ENCODE results near the gene IFNK.

IFNK gene

DNA sequence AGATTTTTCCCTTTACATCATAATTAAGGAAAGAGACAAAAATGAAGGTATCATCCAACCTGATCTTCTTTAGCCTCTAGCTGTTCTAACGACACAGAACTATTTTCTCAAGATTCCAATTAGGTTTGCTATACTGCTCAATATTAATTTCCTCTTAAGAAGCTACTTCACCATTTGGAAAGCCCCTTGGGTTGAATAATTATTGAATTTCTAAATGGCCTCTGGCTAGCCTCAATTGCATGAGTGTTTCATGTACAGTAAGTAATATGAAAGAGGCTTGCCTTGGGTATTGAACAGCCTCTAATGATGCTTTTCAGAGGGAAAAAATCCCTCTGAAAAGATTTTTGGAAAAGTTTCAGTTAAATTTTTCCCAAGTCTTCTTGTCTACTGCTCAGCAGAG is 9.2 kb downstream of the IFNK start:
- H3K4me3 ChIP-seq (ENCODE audit: low read depth, low read length), result no peak overlapping the region
- ChIA-PET CTCF (interaction anchor here (0.9 to 6.5 kb wide), 4 partner anchors 8 to 201 kb away, joined by 3 to 89 read pairs (median 32); no protein-coding TSS in a partner anchor), POLR2A (interaction anchor here (1.0 kb wide), 1 partner anchor 8 kb away, joined by 3 read pairs; no protein-coding TSS in a partner anchor)
- no peak for DNase-seq (ENCODE audit: low read depth, low spot score)
- no peak for TF ChIP-seq CTCF (IDR thresholded peaks at IDR 0.05; ENCODE audit: insufficient read depth, low read length, missing control alignments)

DNA sequence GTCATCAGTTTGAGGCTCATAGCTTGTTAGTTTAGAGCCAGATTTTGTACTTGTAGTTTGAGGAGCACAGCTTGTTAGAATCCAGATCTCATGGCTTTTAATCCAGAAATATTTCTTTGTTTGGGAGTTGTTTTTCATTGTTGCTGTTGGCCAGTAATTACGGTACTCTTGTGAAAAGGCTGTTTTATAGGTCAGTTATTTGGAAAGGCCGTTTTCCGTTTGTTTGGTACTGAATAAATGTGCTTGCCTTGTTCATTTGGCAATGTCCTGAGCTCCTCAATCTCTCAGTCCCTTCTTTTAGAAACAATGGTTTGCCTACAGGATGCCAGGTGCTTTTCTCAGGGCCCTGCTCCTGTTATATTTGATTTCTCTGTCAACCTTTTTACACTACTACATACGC is 10.0 kb downstream of the IFNK start:
- H3K4me3 ChIP-seq (ENCODE audit: low read depth, low read length), result no peak overlapping the region
- TF ChIP-seq CTCF (IDR thresholded peaks at IDR 0.05; ENCODE audit: insufficient read depth, low read length, missing control alignments), result no peak
- CTCF ChIA-PET, result interaction anchor here (5.8 to 6.5 kb wide), 2 partner anchors 13 to 201 kb away, joined by 55 to 89 read pairs; no protein-coding TSS in a partner anchor
- POLR2A ChIA-PET, result interaction anchor here (1.0 kb wide), 1 partner anchor 9 kb away, joined by 3 read pairs; no protein-coding TSS in a partner anchor
- DNase-seq (ENCODE audit: low read depth, low spot score), result no peak

GRCh38 chr9:27534658-27535209 is 10.6 kb downstream of the IFNK start:
- CTCF ChIA-PET, result interaction anchor here (2.0 to 6.5 kb wide), 4 partner anchors 13 to 202 kb away, joined by 5 to 89 read pairs (median 34); no protein-coding TSS in a partner anchor
- H3K4me3 ChIP-seq (ENCODE audit: low read depth, low read length), result no peak overlapping the region
- POLR2A ChIA-PET, result no interaction called here
- TF ChIP-seq CTCF (IDR thresholded peaks at IDR 0.05; ENCODE audit: insufficient read depth, low read length, missing control alignments), result no peak
- no peak for DNase-seq (ENCODE audit: low read depth, low spot score)

GRCh38 chr9:27535701-27536118 is 11.6 kb downstream of the IFNK start:
- POLR2A ChIA-PET, result interaction anchor here (1.3 kb wide), 1 partner anchor 8 kb away, joined by 3 read pairs; no protein-coding TSS in a partner anchor
- TF ChIP-seq CTCF (IDR thresholded peaks at IDR 0.05; ENCODE audit: insufficient read depth, low read length, missing control alignments), result no peak
- no peak overlapping the region for H3K4me3 ChIP-seq (ENCODE audit: low read depth, low read length)
- DNase-seq (ENCODE audit: low read depth, low spot score), result no peak
- CTCF ChIA-PET, result interaction anchor here (2.0 to 2.4 kb wide), 2 partner anchors 12 to 202 kb away, joined by 5 to 12 read pairs; no protein-coding TSS in a partner anchor

DNA sequence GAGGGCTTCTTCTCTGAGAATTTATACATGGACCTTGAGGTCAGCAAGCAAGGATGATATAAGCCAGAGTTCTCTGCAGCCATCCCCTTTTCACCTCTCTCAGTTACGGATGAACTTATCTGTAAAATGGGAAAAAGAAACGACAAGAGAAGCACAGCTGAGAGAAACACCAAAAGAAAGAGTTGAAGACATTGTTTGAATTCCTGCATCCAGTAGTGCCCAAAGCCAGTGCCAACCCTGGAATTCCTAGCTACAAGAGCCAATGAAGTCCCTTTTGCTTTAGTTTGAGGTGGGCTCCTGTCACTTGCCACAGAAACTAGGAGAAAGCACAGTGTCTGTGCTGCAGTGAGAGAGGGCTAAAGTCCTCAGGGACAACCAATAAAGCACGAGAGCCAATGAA is 12.1 kb downstream of the IFNK start:
- POLR2A ChIA-PET, result interaction anchor here (1.3 kb wide), 1 partner anchor 9 kb away, joined by 3 read pairs; no protein-coding TSS in a partner anchor
- CTCF ChIA-PET, result interaction anchor here (2.0 to 2.4 kb wide), 2 partner anchors 12 to 203 kb away, joined by 5 to 12 read pairs; no protein-coding TSS in a partner anchor
- TF ChIP-seq CTCF (IDR thresholded peaks at IDR 0.05; ENCODE audit: insufficient read depth, low read length, missing control alignments), result no peak
- H3K4me3 ChIP-seq (ENCODE audit: low read depth, low read length), result no peak overlapping the region
- DNase-seq (ENCODE audit: low read depth, low spot score), result no peak

GRCh38 chr9:27537027-27537435 is 12.9 kb downstream of the IFNK start:
- CTCF ChIA-PET, result interaction anchor here (2.4 kb wide), 1 partner anchor 11 kb away, joined by 12 read pairs; no protein-coding TSS in a partner anchor
- no peak for DNase-seq (ENCODE audit: low read depth, low spot score)
- no peak for TF ChIP-seq CTCF (IDR thresholded peaks at IDR 0.05; ENCODE audit: insufficient read depth, low read length, missing control alignments)
- POLR2A ChIA-PET, result interaction anchor here (1.3 kb wide), 1 partner anchor 10 kb away, joined by 3 read pairs; no protein-coding TSS in a partner anchor
- H3K4me3 ChIP-seq (ENCODE audit: low read depth, low read length), result no peak overlapping the region
